HG03354 (cell line): ENCODE data around the gene CYP4A22.
A peak's percentile ranks its signal among the peaks of the same experiment; 100 is the strongest.
"Not testable (repeated sequence)": the region's sequence is repeated elsewhere in the genome, so short reads cannot be mapped to it uniquely, and the experiment has no call there.

Experiments
- ATAC-seq: cut with Tn5 transposase; IDR thresholded peaks from one replicate; pipeline ENCODE4 v1.9.1; 2021; ENCODE audit warnings: mild to moderate bottlenecking; ENCODE audit not compliant: unreplicated experiment, poor library complexity, severe bottlenecking

The CYP4A22 gene

GRCh38 chr1:47149162-47149561, 11.9 kb downstream of the CYP4A22 start:
- not testable (repeated sequence) for ATAC-seq

GRCh38 chr1:47156457-47156856, 19.2 kb downstream of the CYP4A22 start:
- not testable (repeated sequence) for ATAC-seq

GRCh38 chr1:47157957-47158356, 20.7 kb downstream of the CYP4A22 start:
- ATAC-seq, result not testable (repeated sequence)

GRCh38 chr1:47160716-47161115, 23.5 kb downstream of the CYP4A22 start:
- ATAC-seq, result no peak

- ATAC-seq, result peak; percentile 68
These were observed 24.2 kb downstream of the CYP4A22 start for GRCh38 chr1:47161298-47162040.

GRCh38 chr1:47164552-47164951, 27.3 kb downstream of the CYP4A22 start:
- ATAC-seq, result no peak

GRCh38 chr1:47172782-47173181, 35.5 kb downstream of the CYP4A22 start:
- no peak for ATAC-seq

GRCh38 chr1:47174656-47175020, 37.4 kb downstream of the CYP4A22 start:
- no peak for ATAC-seq

- peak; percentile 66 for ATAC-seq
These were observed 38.1 kb downstream of the CYP4A22 start for GRCh38 chr1:47175227-47175934.

GRCh38 chr1:47178020-47178419, 40.8 kb downstream of the CYP4A22 start:
- no peak for ATAC-seq

GRCh38 chr1:47178654-47179016, 41.4 kb downstream of the CYP4A22 start:
- no peak for ATAC-seq

- peak; percentile 83 for ATAC-seq
These were observed 42.1 kb downstream of the CYP4A22 start for GRCh38 chr1:47179017-47179987.

- no peak for ATAC-seq
These were observed 42.8 kb downstream of the CYP4A22 start for GRCh38 chr1:47179988-47180563.

GRCh38 chr1:47180603-47181094, 43.4 kb downstream of the CYP4A22 start:
- ATAC-seq, result no peak

- ATAC-seq, result no peak
These were observed 44.1 kb downstream of the CYP4A22 start for GRCh38 chr1:47181095-47181954.

GRCh38 chr1:47181955-47182675, 44.9 kb downstream of the CYP4A22 start:
- no peak for ATAC-seq

- ATAC-seq, result no peak
These were observed 45.5 kb downstream of the CYP4A22 start for GRCh38 chr1:47182676-47183235.
